ENCODE results near the gene SAMHD1. TPM values are rescaled to one million over a fixed set of nuclear protein-coding genes. Genes with fewer than 3 reads are reported as not detected.
A peak's percentile ranks its signal among the peaks of the same experiment; 100 is the strongest.

SAMHD1 gene
- total RNA-seq, 4 donors from 2014 or later, result 348 to 854 (median 449) TPM

GRCh38 chr20:36856691-36857635 is 94.5 kb downstream of the SAMHD1 start:
- H3K4me3 ChIP-seq, result no peak overlapping the region
- no peaks in the 10 kb centered on the region for H3K9me3 ChIP-seq
- 40 to 49% methylated on average over 8 to 11 of the region's 17 CpGs for WGBS, 2 donors (ENCODE audit: low coverage in 1 of 2)
- H3K36me3 ChIP-seq, result no peaks in the 10 kb centered on the region
- peaks cover 13 to 98% (median 76%) of the 10 kb centered on the region in 3 donors for H3K4me1 ChIP-seq
- ATAC-seq, result no peak
- peak overlapping the region in 3 of 4 donors; percentile 91 to 98 (median 96) for H3K27ac ChIP-seq
- H3K27me3 ChIP-seq, result no peaks in the 10 kb centered on the region
- peak; percentile 38 for TF ChIP-seq POLR2AphosphoS5 (IDR thresholded peaks at IDR 0.05)
- TF ChIP-seq EP300 (IDR thresholded peaks at IDR 0.05), result no peak
- no peak for TF ChIP-seq POLR2A (IDR thresholded peaks at IDR 0.05)
- TF ChIP-seq, protein P1, sequence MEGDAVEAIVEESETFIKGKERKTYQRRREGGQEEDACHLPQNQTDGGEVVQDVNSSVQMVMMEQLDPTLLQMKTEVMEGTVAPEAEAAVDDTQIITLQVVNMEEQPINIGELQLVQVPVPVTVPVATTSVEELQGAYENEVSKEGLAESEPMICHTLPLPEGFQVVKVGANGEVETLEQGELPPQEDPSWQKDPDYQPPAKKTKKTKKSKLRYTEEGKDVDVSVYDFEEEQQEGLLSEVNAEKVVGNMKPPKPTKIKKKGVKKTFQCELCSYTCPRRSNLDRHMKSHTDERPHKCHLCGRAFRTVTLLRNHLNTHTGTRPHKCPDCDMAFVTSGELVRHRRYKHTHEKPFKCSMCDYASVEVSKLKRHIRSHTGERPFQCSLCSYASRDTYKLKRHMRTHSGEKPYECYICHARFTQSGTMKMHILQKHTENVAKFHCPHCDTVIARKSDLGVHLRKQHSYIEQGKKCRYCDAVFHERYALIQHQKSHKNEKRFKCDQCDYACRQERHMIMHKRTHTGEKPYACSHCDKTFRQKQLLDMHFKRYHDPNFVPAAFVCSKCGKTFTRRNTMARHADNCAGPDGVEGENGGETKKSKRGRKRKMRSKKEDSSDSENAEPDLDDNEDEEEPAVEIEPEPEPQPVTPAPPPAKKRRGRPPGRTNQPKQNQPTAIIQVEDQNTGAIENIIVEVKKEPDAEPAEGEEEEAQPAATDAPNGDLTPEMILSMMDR (IDR thresholded peaks at IDR 0.05), result no peak

DNA sequence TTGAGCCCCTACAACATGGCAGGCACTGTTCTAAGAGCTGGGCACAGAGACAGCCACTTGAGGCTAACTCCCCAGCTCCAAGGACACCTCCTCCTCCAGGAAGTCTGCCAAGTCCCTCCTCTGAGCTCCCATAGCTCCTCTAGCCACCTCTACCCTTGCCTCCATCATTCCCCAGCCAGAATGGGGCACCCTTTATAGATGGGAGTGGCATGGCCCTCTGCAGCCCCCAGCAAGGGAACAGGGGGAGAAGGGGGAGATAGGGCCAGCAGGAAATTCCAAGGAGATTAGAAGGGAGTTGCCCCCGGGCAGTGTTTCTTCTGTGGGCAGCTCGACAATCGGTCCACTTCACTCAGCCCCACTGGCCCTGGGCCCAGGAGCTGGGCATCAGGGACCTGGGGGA is 95.3 kb downstream of the SAMHD1 start:
- no peak overlapping the region for H3K4me3 ChIP-seq
- H3K36me3 ChIP-seq, result no peaks in the 10 kb centered on the region
- H3K27ac ChIP-seq, result peak overlapping the region in 3 of 4 donors; percentile 91 to 98 (median 96)
- peaks cover 13 to 98% (median 73%) of the 10 kb centered on the region in 3 donors for H3K4me1 ChIP-seq
- ATAC-seq, result no peak
- WGBS, 2 donors (ENCODE audit: low coverage in 1 of 2), result 27% methylated on average over 3 of the region's 3 CpGs; no CpG with 5 or more reads in 1 of the 2 donors
- TF ChIP-seq, protein P1 (IDR thresholded peaks at IDR 0.05), result no peak
- no peak for TF ChIP-seq POLR2A (IDR thresholded peaks at IDR 0.05)
- TF ChIP-seq EP300 (IDR thresholded peaks at IDR 0.05), result no peak
- no peak for TF ChIP-seq POLR2AphosphoS5 (IDR thresholded peaks at IDR 0.05)
- H3K9me3 ChIP-seq, result no peaks in the 10 kb centered on the region
- H3K27me3 ChIP-seq, result no peaks in the 10 kb centered on the region

- H3K4me1 ChIP-seq, result peaks cover 13 to 89% (median 65%) of the 10 kb centered on the region in 3 donors
- no peaks in the 10 kb centered on the region for H3K9me3 ChIP-seq
- H3K27me3 ChIP-seq, result no peaks in the 10 kb centered on the region
- H3K36me3 ChIP-seq, result no peaks in the 10 kb centered on the region
- ATAC-seq, result peak; percentile 26
- H3K27ac ChIP-seq, result peak overlapping the region in 3 of 4 donors; percentile 91 to 98 (median 96)
- WGBS, 2 donors (ENCODE audit: low coverage in 1 of 2), result 80% methylated on average over 1 of the region's 7 CpGs; no CpG with 5 or more reads in 1 of the 2 donors
- H3K4me3 ChIP-seq, result no peak overlapping the region
- TF ChIP-seq POLR2AphosphoS5 (IDR thresholded peaks at IDR 0.05) (no peak), POLR2A (IDR thresholded peaks at IDR 0.05) (no peak), EP300 (IDR thresholded peaks at IDR 0.05) (no peak)
- TF ChIP-seq, protein P1 (IDR thresholded peaks at IDR 0.05), result no peak
These were observed 96.3 kb downstream of the SAMHD1 start for GRCh38 chr20:36855241-36855657.

GRCh38 chr20:36854348-36855240 is 96.9 kb downstream of the SAMHD1 start:
- 35 to 70% methylated on average over 2 to 7 of the region's 21 CpGs for WGBS, 2 donors (ENCODE audit: low coverage in 1 of 2)
- H3K4me3 ChIP-seq, result no peak overlapping the region
- ATAC-seq, result no peak
- H3K27me3 ChIP-seq, result no peaks in the 10 kb centered on the region
- no peaks in the 10 kb centered on the region for H3K36me3 ChIP-seq
- H3K9me3 ChIP-seq, result no peaks in the 10 kb centered on the region
- TF ChIP-seq, protein P1 (IDR thresholded peaks at IDR 0.05), result no peak
- TF ChIP-seq POLR2A (IDR thresholded peaks at IDR 0.05) (no peak), EP300 (IDR thresholded peaks at IDR 0.05) (no peak), POLR2AphosphoS5 (IDR thresholded peaks at IDR 0.05) (no peak)
- H3K4me1 ChIP-seq, result peaks cover 13 to 89% (median 59%) of the 10 kb centered on the region in 3 donors
- peak overlapping the region in 3 of 4 donors; percentile 91 to 98 (median 96) for H3K27ac ChIP-seq
